B cell (primary cell): ENCODE results near the gene PINLYP. TPM values are rescaled to one million over a fixed set of nuclear protein-coding genes. Genes with fewer than 3 reads are reported as not detected.

Source experiments
- ATAC-seq: fragments of 200-7000 bp; cut with Tn5 transposase; one replicate; pipeline ENCODE4 v1.10.0; 2021; ENCODE audit warnings: low read depth, mild to moderate bottlenecking, moderate number of reproducible peaks, moderate library complexity
- CTCF ChIA-PET: fragments of 350-600 bp; sonication (Branson Sonifier 250); formaldehyde crosslinking; loops from one replicate; lab custom pipeline; 2021; ENCODE audit warnings: antibody characterized with exemption, inconsistent platforms; lab: Charles Lee
- POLR2A ChIA-PET: fragments of 350-600 bp; sonication (Branson Sonifier 250); formaldehyde crosslinking; loops from one replicate; lab custom pipeline; 2021; ENCODE audit warnings: antibody characterized with exemption; lab: Charles Lee
- DNase-seq: peaks from one replicate; pipeline ENCODE4 v3.0.0; 2013
- H2AFZ ChIP-seq: 2 replicates; pipeline ENCODE4 v1.6.1; 2012; ENCODE audit warnings: mild to moderate bottlenecking, low read depth, low read length; ENCODE audit not compliant: insufficient read depth, poor library complexity, severe bottlenecking
- H3K27ac ChIP-seq, 2 donors: 1 replicate in 1 of 2; 2 replicates in 1 of 2; pipeline ENCODE4 v1.5.1; 2012 to 2013; ENCODE audit warnings: low read length in 2 of 2, mild to moderate bottlenecking in 2 of 2, moderate library complexity in 1 of 2
- H3K27me3 ChIP-seq, 4 experiments: fragments of 200-600 bp in 1 of 4; sonication (generic) in 1 of 4; replicated peaks in 1 of 4; 1 replicate in 2 of 4; 2 replicates in 2 of 4; pipeline versions ENCODE4 v1.6.1 to v1.7.0; 2013 to 2016; ENCODE audit warnings: low read length in 3 of 4, mild to moderate bottlenecking in 2 of 4, mixed read lengths in 1 of 4, moderate library complexity in 1 of 4; ENCODE audit not compliant: insufficient read depth in 4 of 4, control insufficient read depth in 3 of 4; ENCODE audit errors: control extremely low read depth in 1 of 4
- H3K36me3 ChIP-seq, 2 experiments: replicated peaks in 1 of 2; 1 replicate in 1 of 2; 2 replicates in 1 of 2; pipeline versions ENCODE4 v1.6.1 to v1.7.1; 2013; ENCODE audit warnings: low read length in 1 of 2; ENCODE audit not compliant: insufficient read depth in 2 of 2, control insufficient read depth in 1 of 2; ENCODE audit errors: control extremely low read depth in 1 of 2, extremely low read depth in 1 of 2
- H3K4me1 ChIP-seq, 2 donors: fragments of 200-600 bp in 1 of 2; sonication (generic) in 1 of 2; 1 replicate in 1 of 2; 2 replicates in 1 of 2; pipeline versions ENCODE4 v1.5.1 to v1.6.1; 2013 to 2017; ENCODE audit warnings: low read length in 2 of 2; ENCODE audit not compliant: control insufficient read depth in 2 of 2, insufficient read depth in 2 of 2
- H3K4me2 ChIP-seq: replicated peaks from 2 replicates; pipeline ENCODE3; 2012; ENCODE audit warnings: mild to moderate bottlenecking, low read depth, low read length; ENCODE audit not compliant: poor library complexity, severe bottlenecking
- H3K4me3 ChIP-seq, 5 experiments: fragments of 200-600 bp in 1 of 5; sonication (generic) in 1 of 5; 1 replicate in 3 of 5; 2 replicates in 2 of 5; pipeline versions ENCODE4 v1.5.1 to v1.7.0; 2011 to 2016; ENCODE audit warnings: low read length in 4 of 5, mild to moderate bottlenecking in 4 of 5, low read depth in 2 of 5, control low read depth in 1 of 5, moderate library complexity in 1 of 5; ENCODE audit not compliant: insufficient read depth in 1 of 5; ENCODE audit errors: control extremely low read depth in 1 of 5, extremely low read depth in 1 of 5
- H3K79me2 ChIP-seq: fragments of 200-600 bp; sonication (generic); one replicate; pipeline ENCODE4 v1.6.0; 2016; ENCODE audit warnings: low read length; ENCODE audit not compliant: control insufficient read depth, insufficient read depth
- H3K9ac ChIP-seq: fragments of 200-600 bp; sonication (generic); 2 replicates; pipeline ENCODE4 v1.6.1; 2017; ENCODE audit warnings: mild to moderate bottlenecking, low read length, moderate library complexity
- H3K9me3 ChIP-seq, 3 donors: one replicate each; pipeline versions ENCODE4 v1.6.1 to v1.7.1; 2013; ENCODE audit warnings: low read length in 2 of 3; ENCODE audit not compliant: control insufficient read depth in 2 of 3, insufficient read depth in 1 of 3; ENCODE audit errors: control extremely low read depth in 1 of 3
- H4K20me1 ChIP-seq: 2 replicates; pipeline ENCODE4 v1.6.0; 2012; ENCODE audit warnings: mild to moderate bottlenecking, low read length; ENCODE audit not compliant: insufficient read depth, control insufficient read depth, poor library complexity, severe bottlenecking
- H3K27ac Mint-ChIP-seq: one replicate; pipeline ENCODE4 v1.8.0; 2021; ENCODE audit warnings: mixed read lengths
- H3K27me3 Mint-ChIP-seq: one replicate; pipeline ENCODE4 v1.8.0; 2021; ENCODE audit warnings: mixed read lengths
- H3K4me1 Mint-ChIP-seq: one replicate; pipeline ENCODE4 v1.8.0; 2021; ENCODE audit warnings: mixed read lengths
- H3K4me3 Mint-ChIP-seq: one replicate; pipeline ENCODE4 v1.8.0; 2021; ENCODE audit warnings: mixed read lengths
- H3K9me3 Mint-ChIP-seq: one replicate; pipeline ENCODE4 v1.8.0; 2022; ENCODE audit warnings: mixed read lengths; ENCODE audit not compliant: insufficient read depth
- EZH2 ChIP-seq: IDR thresholded peaks from 2 replicates; pipeline ENCODE4 v1.6.1; 2012; ENCODE audit warnings: borderline replicate concordance, low read depth, mild to moderate bottlenecking, moderate library complexity, low read length; ENCODE audit not compliant: insufficient read depth, poor library complexity, severe bottlenecking
- WGBS: methylation state at CpG from one replicate; pipeline ENCODE4 v1.1.5; 2013; ENCODE audit warnings: missing lambda C conversion rate; ENCODE audit not compliant: insufficient coverage; 5-methylcytosine and 5-hydroxymethylcytosine counted together
- intact Hi-C: fragments of 100-400 bp; cut with micrococcal nuclease; formaldehyde crosslinking; loops from one replicate; pipeline ENCODE4 v1.10.0; 2022
- polyA plus RNA-seq: library from polyadenylated mRNA; depleted of rRNA; stranded (reverse); fragments of >200 nt; gene quantifications from 2 replicates; pipeline ENCODE4 v1.2.3, GENCODE V29; 2012
- total RNA-seq, 2 donors: library from RNA; stranded (reverse); fragments of 120-200 nt in 1 of 2; gene quantifications; 1 replicate in 1 of 2; 2 replicates in 1 of 2; pipeline versions ENCODE4 v1.2.3 to v1.2.4, GENCODE V29; 2013 to 2022
- TF ChIP-seq, protein P1 (sequence below): fragments of 200-600 bp; IDR thresholded peaks from one replicate; pipeline ENCODE4 v1.8.0; 2022; ENCODE audit warnings: antibody characterized with exemption, mild to moderate bottlenecking

Gene PINLYP
- total and polyA plus RNA-seq, 2 donors (not counting 1 experiment from before 2014, with no cell fraction given): 2.0 to 2.9 TPM

- H3K4me1 Mint-ChIP-seq: peaks cover 58% of the 10 kb centered on the region
- peak overlapping the region; percentile 87 for H2AFZ ChIP-seq
- peak overlapping the region; percentile 74 for H3K9ac ChIP-seq
- H3K27ac ChIP-seq: no peak overlapping the region
- H3K27me3 Mint-ChIP-seq: no peaks in the 10 kb centered on the region
- peaks cover 5% of the 10 kb centered on the region for H4K20me1 ChIP-seq
- CTCF ChIA-PET: interaction anchor here (0.7 to 7.5 kb wide), 31 partner anchors 10 to 216 kb away, joined by 3 to 126 read pairs (median 5); partner anchors contain the start of genes PINLYP, XRCC1 and ZNF575
- H3K9me3 ChIP-seq: no peaks in the 10 kb centered on the region
- H3K4me3 ChIP-seq: peak overlapping the region in 3 of 5 experiments; percentile 73 to 82 (median 73)
- 93% methylated on average over 7 of the region's 10 CpGs for WGBS
- ATAC-seq (no peak), DNase-seq (no peak)
- no peak overlapping the region for H3K27ac Mint-ChIP-seq
- intact Hi-C loops: loop anchor here (1.0 kb wide), 1 partner anchor 147 kb away; no protein-coding TSS in a partner anchor
- no peaks in the 10 kb centered on the region for H3K27me3 ChIP-seq
- POLR2A ChIA-PET: interaction anchor here (1.0 kb wide), 2 partner anchors 39 to 61 kb away, joined by 3 to 4 read pairs; partner anchors contain the start of gene ZNF575
- H3K9me3 Mint-ChIP-seq: no peaks in the 10 kb centered on the region
- H3K4me3 Mint-ChIP-seq: peak overlapping the region; percentile 98
- peaks cover 0 to 24% of the 10 kb centered on the region in 2 experiments for H3K36me3 ChIP-seq
- TF ChIP-seq EZH2: no peak
- TF ChIP-seq, protein P1, sequence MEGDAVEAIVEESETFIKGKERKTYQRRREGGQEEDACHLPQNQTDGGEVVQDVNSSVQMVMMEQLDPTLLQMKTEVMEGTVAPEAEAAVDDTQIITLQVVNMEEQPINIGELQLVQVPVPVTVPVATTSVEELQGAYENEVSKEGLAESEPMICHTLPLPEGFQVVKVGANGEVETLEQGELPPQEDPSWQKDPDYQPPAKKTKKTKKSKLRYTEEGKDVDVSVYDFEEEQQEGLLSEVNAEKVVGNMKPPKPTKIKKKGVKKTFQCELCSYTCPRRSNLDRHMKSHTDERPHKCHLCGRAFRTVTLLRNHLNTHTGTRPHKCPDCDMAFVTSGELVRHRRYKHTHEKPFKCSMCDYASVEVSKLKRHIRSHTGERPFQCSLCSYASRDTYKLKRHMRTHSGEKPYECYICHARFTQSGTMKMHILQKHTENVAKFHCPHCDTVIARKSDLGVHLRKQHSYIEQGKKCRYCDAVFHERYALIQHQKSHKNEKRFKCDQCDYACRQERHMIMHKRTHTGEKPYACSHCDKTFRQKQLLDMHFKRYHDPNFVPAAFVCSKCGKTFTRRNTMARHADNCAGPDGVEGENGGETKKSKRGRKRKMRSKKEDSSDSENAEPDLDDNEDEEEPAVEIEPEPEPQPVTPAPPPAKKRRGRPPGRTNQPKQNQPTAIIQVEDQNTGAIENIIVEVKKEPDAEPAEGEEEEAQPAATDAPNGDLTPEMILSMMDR: no peak
- peaks cover 27 to 55% of the 10 kb centered on the region in 2 donors for H3K4me1 ChIP-seq
- H3K4me2 ChIP-seq: peak overlapping the region; percentile 79
- H3K79me2 ChIP-seq: peaks cover 59% of the 10 kb centered on the region
Observed at GRCh38 chr19:43594081-43594697, 18.6 kb downstream of the PINLYP start.
